Measurements from ENCODE around the gene LIG3. TPM values are rescaled to one million over a fixed set of nuclear protein-coding genes. Genes with fewer than 3 reads are reported as not detected.
"Not testable (repeated sequence)": the region's sequence is repeated elsewhere in the genome, so short reads cannot be mapped to it uniquely, and the experiment has no call there.

The LIG3 gene
- total RNA-seq, 1 experiment from 2014 or later = 30.0 TPM

- Mint-ChIP-seq H3K27me3 (ENCODE audit: unreplicated experiment) (no peaks in the 10 kb centered on the region), H3K4me3 (ENCODE audit: low read depth, unreplicated experiment) (no peak overlapping the region), H3K27ac (ENCODE audit: unreplicated experiment) (no peak overlapping the region), H3K9me3 (ENCODE audit: low read depth, unreplicated experiment) (no peaks in the 10 kb centered on the region), H3K36me3 (ENCODE audit: insufficient read depth, unreplicated experiment) (peaks cover 25% of the 10 kb centered on the region), H3K4me1 (ENCODE audit: low read depth, unreplicated experiment) (peaks cover 21% of the 10 kb centered on the region)
- CTCF ChIA-PET = interaction anchor here (0.6 kb wide), 1 partner anchor 12 kb away, joined by 3 read pairs; no protein-coding TSS in a partner anchor
- intact Hi-C loops (cut with micrococcal nuclease; ENCODE audit: unreplicated experiment) = no loop called here
- no TSS peak for BruUV-seq (replicated peaks)
- no peak for TF ChIP-seq CTCF (IDR thresholded peaks at IDR 0.05; ENCODE audit: unreplicated experiment)
- no peak for DNase-seq
Measured at GRCh38 chr17:35022536-35023063, 42.3 kb downstream of the LIG3 start.

GRCh38 chr17:35023538-35023937 lies 43.2 kb downstream of the LIG3 start:
- CTCF ChIA-PET = no interaction called here
- H3K27me3 Mint-ChIP-seq (ENCODE audit: unreplicated experiment) = no peaks in the 10 kb centered on the region
- intact Hi-C loops (cut with micrococcal nuclease; ENCODE audit: unreplicated experiment) = no loop called here
- no peak for DNase-seq
- peaks cover 20% of the 10 kb centered on the region for H3K4me1 Mint-ChIP-seq (ENCODE audit: low read depth, unreplicated experiment)
- no peak for TF ChIP-seq CTCF (IDR thresholded peaks at IDR 0.05; ENCODE audit: unreplicated experiment)
- H3K9me3 Mint-ChIP-seq (ENCODE audit: low read depth, unreplicated experiment) = no peaks in the 10 kb centered on the region
- H3K36me3 Mint-ChIP-seq (ENCODE audit: insufficient read depth, unreplicated experiment) = peaks cover 21% of the 10 kb centered on the region
- no TSS peak for BruUV-seq (replicated peaks)
- H3K4me3 Mint-ChIP-seq (ENCODE audit: low read depth, unreplicated experiment) = no peak overlapping the region
- H3K27ac Mint-ChIP-seq (ENCODE audit: unreplicated experiment) = no peak overlapping the region

GRCh38 chr17:35025541-35025940 lies 45.2 kb downstream of the LIG3 start:
- Mint-ChIP-seq H3K27me3 (ENCODE audit: unreplicated experiment) (no peaks in the 10 kb centered on the region), H3K9me3 (ENCODE audit: low read depth, unreplicated experiment) (no peaks in the 10 kb centered on the region), H3K36me3 (ENCODE audit: insufficient read depth, unreplicated experiment) (peaks cover 16% of the 10 kb centered on the region), H3K4me3 (ENCODE audit: low read depth, unreplicated experiment) (no peak overlapping the region), H3K4me1 (ENCODE audit: low read depth, unreplicated experiment) (peaks cover 9% of the 10 kb centered on the region), H3K27ac (ENCODE audit: unreplicated experiment) (no peak overlapping the region)
- intact Hi-C loops (cut with micrococcal nuclease; ENCODE audit: unreplicated experiment) = no loop called here
- BruUV-seq (replicated peaks) = no TSS peak
- no peak for TF ChIP-seq CTCF (IDR thresholded peaks at IDR 0.05; ENCODE audit: unreplicated experiment)
- DNase-seq = no peak
- CTCF ChIA-PET = no interaction called here

- H3K4me3 Mint-ChIP-seq (ENCODE audit: low read depth, unreplicated experiment); DNase-seq; BruUV-seq (replicated peaks); H3K36me3 Mint-ChIP-seq (ENCODE audit: insufficient read depth, unreplicated experiment); H3K9me3 Mint-ChIP-seq (ENCODE audit: low read depth, unreplicated experiment); intact Hi-C loops (cut with micrococcal nuclease; ENCODE audit: unreplicated experiment); H3K27me3 Mint-ChIP-seq (ENCODE audit: unreplicated experiment); CTCF ChIA-PET; H3K27ac Mint-ChIP-seq (ENCODE audit: unreplicated experiment): not testable (repeated sequence)
- peaks cover 22% of the 10 kb centered on the region for H3K4me1 Mint-ChIP-seq (ENCODE audit: low read depth, unreplicated experiment)
Measured at GRCh38 chr17:35028097-35028496, 47.8 kb downstream of the LIG3 start.

DNA sequence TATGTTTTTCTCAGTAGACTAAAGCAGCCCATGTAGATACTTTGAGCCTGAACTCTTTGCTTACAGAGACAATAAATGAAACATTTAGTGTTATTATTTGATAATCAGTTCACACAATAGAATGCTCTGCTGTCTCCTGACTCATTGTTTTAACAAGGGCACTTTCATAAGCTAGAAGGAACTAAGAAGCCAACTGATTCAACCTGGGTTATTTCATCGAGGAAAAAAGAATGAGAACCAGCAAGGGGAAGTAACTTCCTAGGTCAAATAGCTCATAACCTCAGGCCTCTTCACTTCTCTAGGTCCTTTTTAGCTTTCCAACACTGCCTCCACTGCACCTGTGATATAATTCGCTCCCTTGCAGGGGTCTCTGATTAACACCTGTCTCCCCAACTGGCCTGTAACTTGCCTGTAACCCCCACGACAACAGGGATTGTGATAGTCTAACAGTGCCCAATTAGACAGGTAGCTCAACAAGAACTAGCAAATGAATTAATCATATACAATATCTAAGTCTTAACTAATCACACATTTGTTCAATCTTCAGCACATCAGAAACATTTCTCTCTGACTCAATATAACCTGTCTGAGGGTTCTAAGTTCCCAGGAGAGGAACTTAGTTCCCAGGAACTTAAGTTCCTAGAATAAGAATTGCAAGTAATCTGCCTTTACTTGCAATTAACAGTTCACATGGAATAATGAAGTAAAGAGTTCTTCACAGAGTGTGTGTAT lies 48.4 kb downstream of the LIG3 start:
- Mint-ChIP-seq H3K36me3 (ENCODE audit: insufficient read depth, unreplicated experiment) (peaks cover 5% of the 10 kb centered on the region), H3K27ac (ENCODE audit: unreplicated experiment) (no peak overlapping the region), H3K4me3 (ENCODE audit: low read depth, unreplicated experiment) (no peak overlapping the region), H3K4me1 (ENCODE audit: low read depth, unreplicated experiment) (peaks cover 23% of the 10 kb centered on the region), H3K9me3 (ENCODE audit: low read depth, unreplicated experiment) (no peaks in the 10 kb centered on the region), H3K27me3 (ENCODE audit: unreplicated experiment) (no peaks in the 10 kb centered on the region)
- TF ChIP-seq CTCF (IDR thresholded peaks at IDR 0.05; ENCODE audit: unreplicated experiment) = no peak
- CTCF ChIA-PET = interaction anchor here (0.8 kb wide), 1 partner anchor 9 kb away, joined by 4 read pairs; no protein-coding TSS in a partner anchor
- no peak for DNase-seq
- intact Hi-C loops (cut with micrococcal nuclease; ENCODE audit: unreplicated experiment) = no loop called here
- no TSS peak for BruUV-seq (replicated peaks)

Measured in Calu3 (cell line).